GM23248 (cell line): ENCODE results near the gene ROCK2. TPM values are rescaled to one million over a fixed set of nuclear protein-coding genes. Genes with fewer than 3 reads are reported as not detected.
"Not testable (repeated sequence)": the region's sequence is repeated elsewhere in the genome, so short reads cannot be mapped to it uniquely, and the experiment has no call there.

Experiments
- DNase-seq: peaks from one replicate; pipeline ENCODE4 v3.0.0-alpha.2; 2015
- H2AFZ ChIP-seq: fragments of 200-600 bp; sonication (generic); 2 replicates; pipeline ENCODE4 v1.6.1; 2016; ENCODE audit warnings: antibody characterized with exemption
- H3F3A ChIP-seq: fragments of 200-600 bp; sonication (generic); 2 replicates; pipeline ENCODE4 v1.6.1; 2016; ENCODE audit warnings: mild to moderate bottlenecking, antibody characterized with exemption, mixed run types; ENCODE audit not compliant: insufficient read depth
- H3K27ac ChIP-seq: fragments of 200-600 bp; sonication (generic); 2 replicates; pipeline ENCODE4 v1.5.1; 2016; ENCODE audit warnings: mild to moderate bottlenecking
- H3K27me3 ChIP-seq: fragments of 200-600 bp; sonication (generic); replicated peaks from 2 replicates; pipeline ENCODE4 v1.6.1; 2016; ENCODE audit warnings: mild to moderate bottlenecking; ENCODE audit not compliant: insufficient read depth
- H3K36me3 ChIP-seq: fragments of 200-600 bp; sonication (generic); 2 replicates; pipeline ENCODE4 v1.6.1; 2016; ENCODE audit warnings: low read depth, mild to moderate bottlenecking
- H3K4me1 ChIP-seq: fragments of 200-600 bp; sonication (generic); 2 replicates; pipeline ENCODE4 v1.6.1; 2016; ENCODE audit warnings: mild to moderate bottlenecking; ENCODE audit not compliant: insufficient read depth
- H3K4me2 ChIP-seq: fragments of 200-600 bp; sonication (generic); one replicate; pipeline ENCODE4 v1.6.1; 2016; ENCODE audit warnings: mild to moderate bottlenecking; ENCODE audit not compliant: unreplicated experiment
- H3K4me3 ChIP-seq: fragments of 200-600 bp; sonication (generic); 2 replicates; pipeline ENCODE4 v1.5.1; 2016; ENCODE audit warnings: mild to moderate bottlenecking
- H3K79me2 ChIP-seq: fragments of 200-600 bp; sonication (generic); 2 replicates; pipeline ENCODE4 v1.6.1; 2016; ENCODE audit warnings: mild to moderate bottlenecking; ENCODE audit not compliant: insufficient read depth
- H3K9ac ChIP-seq: fragments of 200-600 bp; sonication (generic); 2 replicates; pipeline ENCODE4 v1.6.1; 2016; ENCODE audit warnings: mild to moderate bottlenecking
- H3K9me2 ChIP-seq: fragments of 200-600 bp; sonication (generic); 2 replicates; pipeline ENCODE4 v1.6.1; 2016; ENCODE audit warnings: mixed run types, mild to moderate bottlenecking, moderate library complexity; ENCODE audit not compliant: insufficient read depth
- H3K9me3 ChIP-seq: fragments of 200-600 bp; sonication (generic); one replicate; pipeline ENCODE4 v1.6.1; 2017; ENCODE audit warnings: low read depth
- H4K20me1 ChIP-seq: fragments of 200-600 bp; sonication (generic); 2 replicates; pipeline ENCODE4 v1.6.0; 2016; ENCODE audit not compliant: insufficient read depth
- EZH2 ChIP-seq: fragments of 200-600 bp; sonication (generic); IDR thresholded peaks from 2 replicates; pipeline ENCODE4 v1.6.1; 2018; ENCODE audit warnings: antibody characterized with exemption, mild to moderate bottlenecking; ENCODE audit not compliant: insufficient read depth, poor library complexity, severe bottlenecking
- EZH2phosphoT487 ChIP-seq: fragments of 200-600 bp; sonication (generic); IDR thresholded peaks from 2 replicates; pipeline ENCODE4 v1.6.1; 2018; ENCODE audit warnings: antibody characterized with exemption, moderate library complexity, mild to moderate bottlenecking, low read depth; ENCODE audit not compliant: insufficient read depth
- WGBS, 2 experiments: methylation state at CpG; one replicate each; pipeline ENCODE4 v1.1.6; 2015 to 2017; ENCODE audit warnings: low lambda C conversion rate in 2 of 2, low coverage in 1 of 2; ENCODE audit errors: missing lambda C conversion rate in 2 of 2; 5-methylcytosine and 5-hydroxymethylcytosine counted together
- in situ Hi-C: fragments of 300-500 bp; cut with MboI; formaldehyde crosslinking; loops from 2 replicates; pipeline ENCODE4 v1.15.0; 2020
- polyA plus RNA-seq: library from polyadenylated mRNA; unstranded; fragments of >200 nt; fragmentation: Nextera tagmentation; extraction: Ambion mirVana; gene quantifications from 2 replicates; pipeline ENCODE4 v1.2.1, GENCODE V29; 2016
- total RNA-seq: library from RNA; depleted of rRNA; stranded (reverse); fragments of >200 nt; shearing (Covaris generic); gene quantifications from 2 replicates; pipeline ENCODE4 v1.2.3, GENCODE V29; 2014

The ROCK2 gene
- total and polyA plus RNA-seq, 2 experiments from 2014 or later, result 19.9 to 38.3 TPM

- Histone ChIP-seq H3K27ac (no peak overlapping the region), H3K4me3 (no peak overlapping the region), H3K4me1 (0 out of 2 replicates have a peak, but pooled peaks cover 7% of the 10 kb centered on the region), H3K9ac (no peak overlapping the region), H3K27me3 (no peaks in the 10 kb centered on the region), H3K36me3 (no peaks in the 10 kb centered on the region), H4K20me1 (no peaks in the 10 kb centered on the region), H3K9me2 (no peaks in the 10 kb centered on the region), H3F3A (no peaks in the 10 kb centered on the region), H3K79me2 (peaks cover 77% of the 10 kb centered on the region), H3K4me2 (no peak overlapping the region), H3K9me3 (no peaks in the 10 kb centered on the region), H2AFZ (no peak overlapping the region)
- in situ Hi-C loops, result no loop called here
- DNase-seq, result no peak
- WGBS, 2 experiments, result 96 to 98% methylated on average over 16 of the region's 16 CpGs
- TF ChIP-seq EZH2 (no peak), EZH2phosphoT487 (no peak)
Observed at GRCh38 chr2:11257078-11257477, 87.4 kb downstream of the ROCK2 start.

DNA sequence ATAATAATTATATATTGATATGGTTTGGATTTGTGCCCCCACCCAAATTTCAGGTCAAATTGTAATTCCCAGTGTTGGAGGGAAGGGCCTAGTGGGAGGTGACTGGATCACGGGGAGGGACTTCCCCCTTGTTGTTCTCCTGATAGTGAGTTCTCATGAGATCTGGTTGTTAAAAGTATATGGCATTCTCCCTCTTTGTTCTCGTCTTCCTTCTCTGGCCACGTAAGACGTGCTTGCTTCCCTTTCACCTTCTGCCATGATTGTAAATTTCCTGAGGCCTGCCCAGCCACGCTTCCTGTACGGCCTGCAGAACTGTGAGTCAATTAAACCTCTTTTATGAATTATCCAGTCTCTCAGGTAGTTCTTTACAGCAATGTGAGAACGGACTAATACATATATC lies 88.3 kb downstream of the ROCK2 start:
- Histone ChIP-seq H3K79me2 (peaks cover 77% of the 10 kb centered on the region), H3K9me3 (no peaks in the 10 kb centered on the region), H3K36me3 (no peaks in the 10 kb centered on the region), H3K9me2 (no peaks in the 10 kb centered on the region), H3K4me2 (no peak overlapping the region), H3K27me3 (no peaks in the 10 kb centered on the region), H3K27ac (no peak overlapping the region), H3K9ac (no peak overlapping the region), H3F3A (no peaks in the 10 kb centered on the region), H2AFZ (no peak overlapping the region), H3K4me1 (peaks cover 10% of the 10 kb centered on the region; the same call in 1 of the 2 replicates), H4K20me1 (no peaks in the 10 kb centered on the region), H3K4me3 (no peak overlapping the region)
- no peak for DNase-seq
- in situ Hi-C loops, result no loop called here
- no peak for TF ChIP-seq EZH2phosphoT487
- no peak for TF ChIP-seq EZH2
- WGBS, 2 experiments, result 95 to 96% methylated on average over 7 of the region's 7 CpGs

DNA sequence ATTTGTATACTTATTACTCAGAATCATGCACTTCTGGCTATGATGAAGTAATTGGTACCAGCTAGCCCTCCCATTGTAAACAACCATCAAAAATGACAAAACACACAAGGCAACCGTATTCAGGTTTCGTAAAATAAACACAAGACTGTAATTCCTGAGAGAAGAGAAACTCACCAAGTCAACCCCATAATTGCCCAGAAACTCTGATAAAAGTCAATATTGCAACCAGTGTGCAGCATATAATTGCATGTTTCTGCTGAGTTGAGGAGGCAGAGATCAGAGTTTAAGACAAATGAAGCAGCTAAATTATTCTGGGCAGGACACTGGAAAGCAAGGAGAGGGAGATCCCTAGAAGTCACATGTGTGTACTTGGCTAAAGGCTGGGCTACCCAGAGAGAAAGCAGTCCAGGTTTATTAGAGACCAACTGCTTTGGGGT lies 90.3 kb downstream of the ROCK2 start:
- no peaks in the 10 kb centered on the region for H3K27me3 ChIP-seq
- no peak for DNase-seq
- no peak overlapping the region for H2AFZ ChIP-seq
- no peaks in the 10 kb centered on the region for H3K9me2 ChIP-seq
- in situ Hi-C loops, result no loop called here
- TF ChIP-seq EZH2phosphoT487, result no peak
- TF ChIP-seq EZH2, result no peak
- no peaks in the 10 kb centered on the region for H3F3A ChIP-seq
- H3K27ac ChIP-seq, result no peak overlapping the region
- no peaks in the 10 kb centered on the region for H3K9me3 ChIP-seq
- 52 to 54% methylated on average over 2 of the region's 2 CpGs for WGBS, 2 experiments
- H3K79me2 ChIP-seq, result peaks cover 77% of the 10 kb centered on the region
- no peak overlapping the region for H3K4me3 ChIP-seq
- no peak overlapping the region for H3K9ac ChIP-seq
- H4K20me1 ChIP-seq, result no peaks in the 10 kb centered on the region
- H3K4me2 ChIP-seq, result no peak overlapping the region
- H3K36me3 ChIP-seq, result 0 out of 2 replicates have a peak, but pooled peaks cover 5% of the 10 kb centered on the region
- peaks cover 17% of the 10 kb centered on the region for H3K4me1 ChIP-seq

DNA sequence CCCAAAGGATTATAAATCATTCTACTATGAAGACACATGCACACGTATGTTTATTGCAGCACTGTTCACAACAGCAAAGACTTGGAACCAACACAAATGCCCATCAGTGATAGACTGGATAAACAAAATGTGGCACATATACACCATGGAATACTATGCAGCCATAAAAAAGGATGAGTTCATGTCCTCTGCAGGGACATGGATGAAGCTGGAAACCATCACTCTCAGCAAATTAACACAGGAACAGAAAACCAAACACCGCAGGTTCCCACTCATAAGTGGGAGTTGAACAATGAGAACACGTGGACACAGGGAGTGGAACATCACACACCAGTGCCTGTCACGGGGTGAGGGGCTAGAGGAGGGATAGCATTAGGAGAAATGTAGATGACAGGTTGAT lies 92.0 kb downstream of the ROCK2 start:
- H3K4me3 ChIP-seq, H3K9ac ChIP-seq, H3F3A ChIP-seq, in situ Hi-C loops, H2AFZ ChIP-seq, H3K27me3 ChIP-seq, H3K36me3 ChIP-seq, H4K20me1 ChIP-seq, H3K9me3 ChIP-seq, H3K4me2 ChIP-seq, DNase-seq, H3K9me2 ChIP-seq, H3K27ac ChIP-seq: not testable (repeated sequence)
- Histone ChIP-seq H3K79me2 (peaks cover 70% of the 10 kb centered on the region), H3K4me1 (peaks cover 17% of the 10 kb centered on the region)
- 96 to 100% methylated on average over 4 of the region's 4 CpGs for WGBS, 2 experiments
